SU-DHL-6 (cell line): ENCODE data around the gene ADAMTS17.

Experiments used
- CTCF ChIP-seq: fragments of 200-600 bp; sonication (generic); IDR thresholded peaks from one replicate; pipeline ENCODE4 v1.5.1; 2017; ENCODE audit warnings: antibody characterized with exemption, mild to moderate bottlenecking, low read length, moderate library complexity; ENCODE audit not compliant: insufficient read depth, poor library complexity, severe bottlenecking
- EZH2phosphoT487 ChIP-seq: fragments of 200-600 bp; sonication (generic), shearing (Covaris generic); conservative IDR thresholded peaks from 2 replicates; pipeline ENCODE4 v1.6.1; 2018; ENCODE audit warnings: mild to moderate bottlenecking, antibody characterized with exemption, low read length, moderate library complexity, mixed read lengths

GRCh38 chr15:99982662-99983061 lies 359.1 kb downstream of the ADAMTS17 start:
- TF ChIP-seq CTCF, result no peak
- TF ChIP-seq EZH2phosphoT487, result no peak
